HepG2 (cell line): Measurements from ENCODE around the gene WLS.

Source experiments
- HNRNPUL1 ChIP-seq: fragments of 200-400 bp; formaldehyde crosslinking; IDR thresholded peaks from 2 replicates; pipeline ENCODE4 v1.6.1; 2017; ENCODE audit warnings: low read depth, mild to moderate bottlenecking, low read length, moderate library complexity
- IKZF1 ChIP-seq: fragments of 450-650 bp; IDR thresholded peaks from 2 replicates; pipeline ENCODE4 v1.7.1; 2016
- KAT8 ChIP-seq: IDR thresholded peaks from 2 replicates; pipeline ENCODE4 v1.6.1; 2016; ENCODE audit warnings: missing genetic modification reagents, missing compliant biosample characterization
- POLR2A ChIP-seq, 2 experiments: IDR thresholded peaks; 2 replicates each; pipeline ENCODE4 v1.6.1; 2011; ENCODE audit warnings: low read depth in 2 of 2, low read length in 2 of 2, mild to moderate bottlenecking in 1 of 2, moderate library complexity in 1 of 2; ENCODE audit not compliant: insufficient read depth in 1 of 2
- SMAD1 ChIP-seq: sonication (generic); formaldehyde crosslinking; IDR thresholded peaks from 2 replicates; pipeline ENCODE4 v1.4.0; 2020; ENCODE audit warnings: missing genetic modification reagents, low read depth, mild to moderate bottlenecking, borderline replicate concordance
- TBP ChIP-seq: sonication (generic); formaldehyde crosslinking; IDR thresholded peaks from 2 replicates; pipeline ENCODE4 v1.5.0; 2020; ENCODE audit warnings: missing genetic modification reagents
- TF ChIP-seq, protein P1 (sequence below): sonication (generic); formaldehyde crosslinking; conservative IDR thresholded peaks from 2 replicates; pipeline ENCODE4 v1.4.0; 2020; ENCODE audit warnings: missing genetic modification reagents
- TF ChIP-seq, protein P2 (sequence below): sonication (generic); formaldehyde crosslinking; IDR thresholded peaks from 2 replicates; pipeline ENCODE4 v1.4.0; 2020; ENCODE audit warnings: missing genetic modification reagents
- TF ChIP-seq, protein P3 (sequence below): IDR thresholded peaks from 2 replicates; pipeline ENCODE4 v1.4.0; 2020; ENCODE audit warnings: mild to moderate bottlenecking, missing genetic modification reagents
- TF ChIP-seq, protein P4 (sequence below): sonication (generic); formaldehyde crosslinking; IDR thresholded peaks from 2 replicates; pipeline ENCODE4 v1.5.0; 2020; ENCODE audit warnings: mild to moderate bottlenecking, missing genetic modification reagents, moderate library complexity
- TF ChIP-seq, protein P5 (sequence below): sonication (generic); formaldehyde crosslinking; IDR thresholded peaks from 2 replicates; pipeline ENCODE4 v1.5.1; 2020; ENCODE audit warnings: missing genetic modification reagents, mild to moderate bottlenecking, borderline replicate concordance

DNA sequence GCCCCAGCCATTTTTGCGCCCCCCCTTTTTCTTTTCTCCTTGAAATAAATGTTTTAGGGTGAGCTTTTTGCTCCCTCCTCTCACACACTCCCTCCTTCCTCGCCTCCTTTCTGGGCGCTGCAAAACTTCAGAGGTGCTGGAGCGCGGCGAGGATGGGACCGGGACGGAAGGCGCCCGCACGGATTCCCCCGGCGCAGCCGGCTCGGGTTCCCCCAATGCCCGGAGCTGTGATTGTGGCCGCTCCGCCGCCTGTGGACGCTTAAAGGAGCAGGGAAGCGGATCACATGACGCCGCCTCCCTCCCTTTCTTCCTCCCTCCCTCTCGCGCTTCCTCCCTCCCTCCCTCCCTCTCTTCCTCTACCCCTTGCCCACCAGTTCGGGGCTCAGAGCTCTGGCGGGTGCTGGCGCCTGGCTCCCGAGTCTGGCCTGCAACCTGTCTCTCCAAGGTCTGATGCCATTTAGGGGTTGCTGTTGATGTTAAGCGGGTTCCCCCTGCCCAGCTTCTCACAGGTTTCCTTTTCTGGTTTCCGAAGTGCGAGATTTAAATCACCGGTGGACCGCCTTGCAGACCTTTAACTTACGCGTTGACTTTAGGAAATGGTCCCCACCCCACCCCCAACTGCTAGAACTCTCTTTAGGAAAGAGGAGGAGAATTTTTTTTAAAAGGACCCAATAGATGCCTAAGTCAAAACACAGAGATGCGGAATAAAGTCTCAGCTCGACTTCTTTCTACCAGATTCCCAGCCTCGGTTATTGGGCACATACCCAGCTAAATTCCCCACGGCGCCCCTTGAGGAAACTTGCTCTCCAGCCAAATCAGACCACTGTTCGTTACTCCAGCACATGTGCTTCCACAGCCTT, at the start of gene WLS:
- TF ChIP-seq IKZF1, result no peak
- TF ChIP-seq, protein P1, sequence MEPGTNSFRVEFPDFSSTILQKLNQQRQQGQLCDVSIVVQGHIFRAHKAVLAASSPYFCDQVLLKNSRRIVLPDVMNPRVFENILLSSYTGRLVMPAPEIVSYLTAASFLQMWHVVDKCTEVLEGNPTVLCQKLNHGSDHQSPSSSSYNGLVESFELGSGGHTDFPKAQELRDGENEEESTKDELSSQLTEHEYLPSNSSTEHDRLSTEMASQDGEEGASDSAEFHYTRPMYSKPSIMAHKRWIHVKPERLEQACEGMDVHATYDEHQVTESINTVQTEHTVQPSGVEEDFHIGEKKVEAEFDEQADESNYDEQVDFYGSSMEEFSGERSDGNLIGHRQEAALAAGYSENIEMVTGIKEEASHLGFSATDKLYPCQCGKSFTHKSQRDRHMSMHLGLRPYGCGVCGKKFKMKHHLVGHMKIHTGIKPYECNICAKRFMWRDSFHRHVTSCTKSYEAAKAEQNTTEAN, result no peak
- TF ChIP-seq HNRNPUL1, result no peak
- TF ChIP-seq, protein P2, sequence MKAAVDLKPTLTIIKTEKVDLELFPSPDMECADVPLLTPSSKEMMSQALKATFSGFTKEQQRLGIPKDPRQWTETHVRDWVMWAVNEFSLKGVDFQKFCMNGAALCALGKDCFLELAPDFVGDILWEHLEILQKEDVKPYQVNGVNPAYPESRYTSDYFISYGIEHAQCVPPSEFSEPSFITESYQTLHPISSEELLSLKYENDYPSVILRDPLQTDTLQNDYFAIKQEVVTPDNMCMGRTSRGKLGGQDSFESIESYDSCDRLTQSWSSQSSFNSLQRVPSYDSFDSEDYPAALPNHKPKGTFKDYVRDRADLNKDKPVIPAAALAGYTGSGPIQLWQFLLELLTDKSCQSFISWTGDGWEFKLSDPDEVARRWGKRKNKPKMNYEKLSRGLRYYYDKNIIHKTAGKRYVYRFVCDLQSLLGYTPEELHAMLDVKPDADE (CRISPR knock-in tag), result no peak
- TF ChIP-seq, protein P3, sequence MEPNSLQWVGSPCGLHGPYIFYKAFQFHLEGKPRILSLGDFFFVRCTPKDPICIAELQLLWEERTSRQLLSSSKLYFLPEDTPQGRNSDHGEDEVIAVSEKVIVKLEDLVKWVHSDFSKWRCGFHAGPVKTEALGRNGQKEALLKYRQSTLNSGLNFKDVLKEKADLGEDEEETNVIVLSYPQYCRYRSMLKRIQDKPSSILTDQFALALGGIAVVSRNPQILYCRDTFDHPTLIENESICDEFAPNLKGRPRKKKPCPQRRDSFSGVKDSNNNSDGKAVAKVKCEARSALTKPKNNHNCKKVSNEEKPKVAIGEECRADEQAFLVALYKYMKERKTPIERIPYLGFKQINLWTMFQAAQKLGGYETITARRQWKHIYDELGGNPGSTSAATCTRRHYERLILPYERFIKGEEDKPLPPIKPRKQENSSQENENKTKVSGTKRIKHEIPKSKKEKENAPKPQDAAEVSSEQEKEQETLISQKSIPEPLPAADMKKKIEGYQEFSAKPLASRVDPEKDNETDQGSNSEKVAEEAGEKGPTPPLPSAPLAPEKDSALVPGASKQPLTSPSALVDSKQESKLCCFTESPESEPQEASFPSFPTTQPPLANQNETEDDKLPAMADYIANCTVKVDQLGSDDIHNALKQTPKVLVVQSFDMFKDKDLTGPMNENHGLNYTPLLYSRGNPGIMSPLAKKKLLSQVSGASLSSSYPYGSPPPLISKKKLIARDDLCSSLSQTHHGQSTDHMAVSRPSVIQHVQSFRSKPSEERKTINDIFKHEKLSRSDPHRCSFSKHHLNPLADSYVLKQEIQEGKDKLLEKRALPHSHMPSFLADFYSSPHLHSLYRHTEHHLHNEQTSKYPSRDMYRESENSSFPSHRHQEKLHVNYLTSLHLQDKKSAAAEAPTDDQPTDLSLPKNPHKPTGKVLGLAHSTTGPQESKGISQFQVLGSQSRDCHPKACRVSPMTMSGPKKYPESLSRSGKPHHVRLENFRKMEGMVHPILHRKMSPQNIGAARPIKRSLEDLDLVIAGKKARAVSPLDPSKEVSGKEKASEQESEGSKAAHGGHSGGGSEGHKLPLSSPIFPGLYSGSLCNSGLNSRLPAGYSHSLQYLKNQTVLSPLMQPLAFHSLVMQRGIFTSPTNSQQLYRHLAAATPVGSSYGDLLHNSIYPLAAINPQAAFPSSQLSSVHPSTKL (CRISPR knock-in tag), result no peak
- TF ChIP-seq, protein P4, sequence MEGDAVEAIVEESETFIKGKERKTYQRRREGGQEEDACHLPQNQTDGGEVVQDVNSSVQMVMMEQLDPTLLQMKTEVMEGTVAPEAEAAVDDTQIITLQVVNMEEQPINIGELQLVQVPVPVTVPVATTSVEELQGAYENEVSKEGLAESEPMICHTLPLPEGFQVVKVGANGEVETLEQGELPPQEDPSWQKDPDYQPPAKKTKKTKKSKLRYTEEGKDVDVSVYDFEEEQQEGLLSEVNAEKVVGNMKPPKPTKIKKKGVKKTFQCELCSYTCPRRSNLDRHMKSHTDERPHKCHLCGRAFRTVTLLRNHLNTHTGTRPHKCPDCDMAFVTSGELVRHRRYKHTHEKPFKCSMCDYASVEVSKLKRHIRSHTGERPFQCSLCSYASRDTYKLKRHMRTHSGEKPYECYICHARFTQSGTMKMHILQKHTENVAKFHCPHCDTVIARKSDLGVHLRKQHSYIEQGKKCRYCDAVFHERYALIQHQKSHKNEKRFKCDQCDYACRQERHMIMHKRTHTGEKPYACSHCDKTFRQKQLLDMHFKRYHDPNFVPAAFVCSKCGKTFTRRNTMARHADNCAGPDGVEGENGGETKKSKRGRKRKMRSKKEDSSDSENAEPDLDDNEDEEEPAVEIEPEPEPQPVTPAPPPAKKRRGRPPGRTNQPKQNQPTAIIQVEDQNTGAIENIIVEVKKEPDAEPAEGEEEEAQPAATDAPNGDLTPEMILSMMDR (CRISPR knock-in tag), result no peak
- TF ChIP-seq, protein P5, sequence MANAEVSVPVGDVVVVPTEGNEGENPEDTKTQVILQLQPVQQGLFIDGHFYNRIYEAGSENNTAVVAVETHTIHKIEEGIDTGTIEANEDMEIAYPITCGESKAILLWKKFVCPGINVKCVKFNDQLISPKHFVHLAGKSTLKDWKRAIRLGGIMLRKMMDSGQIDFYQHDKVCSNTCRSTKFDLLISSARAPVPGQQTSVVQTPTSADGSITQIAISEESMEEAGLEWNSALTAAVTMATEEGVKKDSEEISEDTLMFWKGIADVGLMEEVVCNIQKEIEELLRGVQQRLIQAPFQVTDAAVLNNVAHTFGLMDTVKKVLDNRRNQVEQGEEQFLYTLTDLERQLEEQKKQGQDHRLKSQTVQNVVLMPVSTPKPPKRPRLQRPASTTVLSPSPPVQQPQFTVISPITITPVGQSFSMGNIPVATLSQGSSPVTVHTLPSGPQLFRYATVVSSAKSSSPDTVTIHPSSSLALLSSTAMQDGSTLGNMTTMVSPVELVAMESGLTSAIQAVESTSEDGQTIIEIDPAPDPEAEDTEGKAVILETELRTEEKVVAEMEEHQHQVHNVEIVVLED (CRISPR knock-in tag), result no peak
- TF ChIP-seq KAT8 (CRISPR knock-in tag), result no peak
- no peak for TF ChIP-seq TBP
- TF ChIP-seq SMAD1 (CRISPR knock-in tag), result no peak
- TF ChIP-seq POLR2A (IDR thresholded peaks at IDR 0.05; ENCODE audit: insufficient read depth in 1 of 2, low read depth in 2 of 2, low read length in 2 of 2), result no peak
